Neural progenitor cell (in vitro differentiated cells): ENCODE measurements around the gene LGALS8. TPM values are rescaled to one million over a fixed set of nuclear protein-coding genes. Genes with fewer than 3 reads are reported as not detected.

ENCODE experiments used
- DNase-seq: peaks from one replicate; pipeline ENCODE4 v3.0.0-alpha.2; 2016; ENCODE audit warnings: low spot score
- H2AFZ ChIP-seq: fragments of 200-600 bp; sonication (generic); replicated peaks from 2 replicates; pipeline ENCODE4 v1.6.1; 2016; ENCODE audit warnings: antibody characterized with exemption
- H3F3A ChIP-seq: fragments of 200-600 bp; sonication (generic); 2 replicates; pipeline ENCODE4 v1.6.1; 2016; ENCODE audit warnings: antibody characterized with exemption, low read depth
- H3K27ac ChIP-seq: fragments of 200-600 bp; sonication (generic); 2 replicates; pipeline ENCODE4 v1.5.1; 2016; ENCODE audit warnings: mild to moderate bottlenecking
- H3K27me3 ChIP-seq: fragments of 200-600 bp; sonication (generic); 2 replicates; pipeline ENCODE4 v1.6.1; 2016; ENCODE audit warnings: mild to moderate bottlenecking, moderate library complexity
- H3K36me3 ChIP-seq: fragments of 200-600 bp; sonication (generic); 2 replicates; pipeline ENCODE4 v1.5.1; 2016
- H3K4me1 ChIP-seq: fragments of 200-600 bp; sonication (generic); 2 replicates; pipeline ENCODE4 v1.6.1; 2016; ENCODE audit warnings: mixed run types
- H3K4me2 ChIP-seq: fragments of 200-600 bp; sonication (generic); 2 replicates; pipeline ENCODE4 v1.6.1; 2016
- H3K4me3 ChIP-seq: fragments of 200-600 bp; sonication (generic); 2 replicates; pipeline ENCODE4 v1.5.1; 2016
- H3K79me2 ChIP-seq: fragments of 200-600 bp; sonication (generic); 2 replicates; pipeline ENCODE4 v1.6.1; 2016; ENCODE audit warnings: low read depth
- H3K9ac ChIP-seq: fragments of 200-600 bp; sonication (generic); 2 replicates; pipeline ENCODE4 v1.6.1; 2016
- H3K9me3 ChIP-seq: fragments of 200-600 bp; sonication (generic); 2 replicates; pipeline ENCODE4 v1.5.1; 2016; ENCODE audit warnings: low read depth
- H4K20me1 ChIP-seq: fragments of 200-600 bp; sonication (generic); 2 replicates; pipeline ENCODE4 v1.6.1; 2016; ENCODE audit warnings: low read depth
- H3K27ac Mint-ChIP-seq: 3 replicates; pipeline ENCODE4 v1.8.0; 2021; ENCODE audit warnings: mixed read lengths
- H3K27me3 Mint-ChIP-seq: 2 replicates; pipeline ENCODE4 v1.8.0; 2022; ENCODE audit warnings: low read depth, mild to moderate bottlenecking, inconsistent platforms, moderate library complexity, mixed read lengths; ENCODE audit not compliant: insufficient read depth
- H3K36me3 Mint-ChIP-seq: 3 replicates; pipeline ENCODE4 v1.8.0; 2021; ENCODE audit warnings: mixed read lengths
- H3K4me1 Mint-ChIP-seq: 3 replicates; pipeline ENCODE4 v1.8.0; 2021; ENCODE audit warnings: mixed read lengths
- H3K4me3 Mint-ChIP-seq: 3 replicates; pipeline ENCODE4 v1.8.0; 2021; ENCODE audit warnings: mild to moderate bottlenecking, moderate library complexity, mixed read lengths
- H3K9me3 Mint-ChIP-seq: 3 replicates; pipeline ENCODE4 v1.8.0; 2020; ENCODE audit warnings: mixed read lengths
- CTCF ChIP-seq: fragments of 200-600 bp; sonication (generic); IDR thresholded peaks from 2 replicates; pipeline ENCODE4 v1.5.1; 2017; ENCODE audit warnings: antibody characterized with exemption, mild to moderate bottlenecking
- EZH2 ChIP-seq: fragments of 200-600 bp; sonication (generic); IDR thresholded peaks from 2 replicates; pipeline ENCODE4 v1.6.1; 2017; ENCODE audit warnings: antibody characterized with exemption, mild to moderate bottlenecking, moderate library complexity
- EZH2phosphoT487 ChIP-seq: fragments of 200-600 bp; sonication (generic); IDR thresholded peaks from 2 replicates; pipeline ENCODE4 v1.6.1; 2017; ENCODE audit warnings: antibody characterized with exemption
- total RNA-seq: library from RNA; depleted of rRNA; stranded (reverse); fragments of >200 nt; gene quantifications from 2 replicates; pipeline ENCODE4 v1.2.3, GENCODE V29; 2015; ENCODE audit warnings: low replicate concordance

LGALS8 gene
- total RNA-seq, 1 donor from 2014 or later, result 28.1 TPM

GRCh38 chr1:236532850-236533249 lies 9.1 kb downstream of the LGALS8 start:
- H3K9me3 Mint-ChIP-seq, result no peaks in the 10 kb centered on the region
- H3K36me3 ChIP-seq, result no peaks in the 10 kb centered on the region
- DNase-seq, result no peak
- no peaks in the 10 kb centered on the region for H3F3A ChIP-seq
- no peaks in the 10 kb centered on the region for H3K27me3 ChIP-seq
- no peaks in the 10 kb centered on the region for H3K79me2 ChIP-seq
- peaks cover 9% of the 10 kb centered on the region for H3K4me1 Mint-ChIP-seq
- peaks cover 2% of the 10 kb centered on the region for H3K27me3 Mint-ChIP-seq
- H2AFZ ChIP-seq, result no peak overlapping the region
- no peaks in the 10 kb centered on the region for H3K36me3 Mint-ChIP-seq
- no peak for TF ChIP-seq CTCF
- TF ChIP-seq EZH2, result no peak
- TF ChIP-seq EZH2phosphoT487, result no peak
- H3K9me3 ChIP-seq, result no peaks in the 10 kb centered on the region
- no peaks in the 10 kb centered on the region for H3K4me1 ChIP-seq
- no peaks in the 10 kb centered on the region for H4K20me1 ChIP-seq
- no peak overlapping the region for H3K9ac ChIP-seq
- H3K27ac ChIP-seq, result no peak overlapping the region
- H3K4me3 Mint-ChIP-seq, result no peak overlapping the region
- no peak overlapping the region for H3K4me2 ChIP-seq
- H3K27ac Mint-ChIP-seq, result no peak overlapping the region
- no peak overlapping the region for H3K4me3 ChIP-seq

GRCh38 chr1:236534151-236534651 lies 10.4 kb downstream of the LGALS8 start:
- Histone ChIP-seq H3K4me3 (no peak overlapping the region), H3K4me2 (no peak overlapping the region), H3K9ac (no peak overlapping the region), H4K20me1 (no peaks in the 10 kb centered on the region), H3F3A (no peaks in the 10 kb centered on the region), H3K79me2 (no peaks in the 10 kb centered on the region), H3K27me3 (no peaks in the 10 kb centered on the region), H2AFZ (no peak overlapping the region), H3K27ac (no peak overlapping the region), H3K36me3 (no peaks in the 10 kb centered on the region), H3K4me1 (no peaks in the 10 kb centered on the region), H3K9me3 (no peaks in the 10 kb centered on the region)
- DNase-seq, result no peak
- Mint-ChIP-seq H3K27ac (no peak overlapping the region), H3K4me1 (peaks cover 9% of the 10 kb centered on the region), H3K36me3 (peaks cover 3% of the 10 kb centered on the region), H3K27me3 (peaks cover 2% of the 10 kb centered on the region), H3K9me3 (no peaks in the 10 kb centered on the region), H3K4me3 (no peak overlapping the region)
- TF ChIP-seq EZH2 (no peak), EZH2phosphoT487 (no peak), CTCF (no peak)

- no peak overlapping the region for H3K27ac Mint-ChIP-seq
- H4K20me1 ChIP-seq, result no peaks in the 10 kb centered on the region
- H3K4me1 Mint-ChIP-seq, result peaks cover 9% of the 10 kb centered on the region
Measured at GRCh38 chr1:236535190-236535589, 11.4 kb downstream of the LGALS8 start.

More at GRCh38 chr1:236535190-236535589, 11.4 kb downstream of the LGALS8 start:
- Histone ChIP-seq H3K36me3 (no peaks in the 10 kb centered on the region), H3K4me2 (no peak overlapping the region), H3K27ac (no peak overlapping the region), H3K4me1 (no peaks in the 10 kb centered on the region), H3K27me3 (no peaks in the 10 kb centered on the region), H3F3A (no peaks in the 10 kb centered on the region), H3K4me3 (no peak overlapping the region), H2AFZ (no peak overlapping the region), H3K79me2 (no peaks in the 10 kb centered on the region), H3K9me3 (no peaks in the 10 kb centered on the region), H3K9ac (no peak overlapping the region)
- Mint-ChIP-seq H3K36me3 (peaks cover 3% of the 10 kb centered on the region), H3K4me3 (no peak overlapping the region), H3K9me3 (no peaks in the 10 kb centered on the region), H3K27me3 (peaks cover 2% of the 10 kb centered on the region)
- DNase-seq, result no peak
- no peak for TF ChIP-seq EZH2
- no peak for TF ChIP-seq EZH2phosphoT487
- no peak for TF ChIP-seq CTCF
